Kidney (tissue), 14 donors: Measurements from ENCODE around the gene LYST. TPM values are rescaled to one million over a fixed set of nuclear protein-coding genes. Genes with fewer than 3 reads are reported as not detected.

ENCODE experiments used
- DNase-seq, 5 donors: peaks; one replicate each; pipeline ENCODE4 v3.0.0-alpha.2; 2013 to 2020
- FAIRE-seq: peaks from 2 replicates; lab custom pipeline; 2012; peaks lifted over from hg19 to GRCh38; lab: Jason Lieb, UNC
- H3K27ac ChIP-seq, 2 donors: one replicate each; pipeline ENCODE4 v1.7.0; 2013; ENCODE audit warnings: low read depth in 2 of 2, low read length in 2 of 2, inconsistent platforms in 1 of 2
- H3K27me3 ChIP-seq: one replicate; pipeline ENCODE4 v1.7.1; 2013; ENCODE audit warnings: low read length, inconsistent platforms; ENCODE audit not compliant: control insufficient read depth, insufficient read depth
- H3K36me3 ChIP-seq, 3 donors: one replicate each; pipeline versions ENCODE4 v1.7.0 to v1.7.1; 2013; ENCODE audit warnings: low read length in 3 of 3, control low read depth in 1 of 3, inconsistent platforms in 1 of 3; ENCODE audit not compliant: insufficient read depth in 3 of 3, control insufficient read depth in 2 of 3
- H3K4me1 ChIP-seq, 3 donors: one replicate each; pipeline versions ENCODE4 v1.7.0 to v1.7.1; 2013; ENCODE audit warnings: low read length in 3 of 3, inconsistent platforms in 1 of 3, low read depth in 1 of 3; ENCODE audit not compliant: control insufficient read depth in 2 of 3, insufficient read depth in 2 of 3
- H3K4me3 ChIP-seq, 3 donors: one replicate each; pipeline versions ENCODE4 v1.7.0 to v1.8.1; 2013; ENCODE audit warnings: low read length in 3 of 3, control low read depth in 1 of 3, inconsistent platforms in 1 of 3
- H3K9ac ChIP-seq, 3 donors: one replicate each; pipeline versions ENCODE4 v1.7.0 to v1.7.1; 2013; ENCODE audit warnings: low read length in 3 of 3, control low read depth in 1 of 3, inconsistent platforms in 1 of 3
- H3K9me3 ChIP-seq, 3 donors: one replicate each; pipeline versions ENCODE4 v1.7.0 to v1.7.1; 2013; ENCODE audit warnings: low read length in 3 of 3, control low read depth in 1 of 3, inconsistent platforms in 1 of 3; ENCODE audit not compliant: control insufficient read depth in 2 of 3, insufficient read depth in 1 of 3
- intact Hi-C: fragments of 100-400 bp; cut with DNase I; formaldehyde crosslinking; loops from one replicate; pipeline ENCODE4 v1.11.1; 2022
- polyA plus RNA-seq: library from polyadenylated mRNA; stranded (reverse); fragments of 350-450 nt; fragmentation: Illumina TruSeq; extraction: RNeasy Lipid Tissue Mini Kit (QIAGEN cat#74804); gene quantifications from one replicate; pipeline ENCODE4 v1.2.3, GENCODE V29; 2014; ENCODE audit warnings: low read depth, low replicate concordance; ENCODE audit not compliant: insufficient read depth
- total RNA-seq: library from RNA; stranded (reverse); fragmentation: NEBNext Ultra II Directional; extraction: Animal tissue kit (Norgen Biotek cat#: 25700); gene quantifications from one replicate; pipeline ENCODE4 v1.2.1, GENCODE V29; 2021
- TF ChIP-seq, protein P1 (sequence below): IDR thresholded peaks from 3 replicates; pipeline ENCODE4 v1.5.1; 2012; ENCODE audit warnings: mild to moderate bottlenecking, moderate library complexity, borderline replicate concordance; ENCODE audit not compliant: insufficient read depth; ENCODE audit errors: extremely low read depth
- donor health status: control.
- donor health status: control.
- donor health status: control.
- donor health status: control.
- donor health status: control.
- donor health status: DM: yes; HTN: yes; CAD: no.
- donor health status: Normal renal cell carcinoma (clear cell type).

Gene LYST
- total and polyA plus RNA-seq, 2 donors from 2014 or later = 4.6 to 30.3 TPM

DNA sequence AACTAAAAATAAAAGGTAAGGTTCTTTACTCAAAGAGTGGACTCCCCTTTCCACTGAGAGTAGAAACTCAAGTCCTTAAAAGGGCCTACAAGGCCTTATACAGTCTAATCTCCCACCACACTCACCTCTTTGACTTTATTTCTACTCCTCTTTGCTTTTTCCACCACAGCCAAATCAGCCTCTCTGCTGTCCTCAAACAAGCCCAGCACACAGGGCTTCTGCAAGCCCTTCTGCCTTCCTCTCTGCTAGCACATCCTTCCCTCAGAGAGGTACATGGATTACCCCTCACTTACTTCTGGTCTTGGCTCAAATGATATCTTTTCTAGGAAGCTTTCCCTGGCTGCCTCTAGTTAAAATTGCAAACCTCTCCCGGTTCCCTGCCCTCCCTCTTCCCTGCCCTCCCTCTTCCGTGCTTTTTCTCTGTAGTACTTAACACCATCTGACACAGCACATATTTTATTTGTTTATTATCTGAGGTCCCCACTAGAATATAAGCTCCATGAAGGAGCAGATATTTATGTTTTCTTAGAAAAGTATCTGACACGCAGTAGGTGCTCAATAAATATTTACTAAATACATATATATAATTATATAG is 1.7 kb downstream of the LYST start:
- Histone ChIP-seq H3K9ac (peak overlapping the region in 2 of 3 donors; percentile 20 to 88), H3K27me3 (no peaks in the 10 kb centered on the region), H3K4me3 (no peak overlapping the region), H3K36me3 (no peaks in the 10 kb centered on the region), H3K4me1 (peaks cover 0 to 6% (median 3%) of the 10 kb centered on the region in 3 donors), H3K27ac (no peak overlapping the region), H3K9me3 (no peaks in the 10 kb centered on the region)
- FAIRE-seq = no peak
- TF ChIP-seq, protein P1, sequence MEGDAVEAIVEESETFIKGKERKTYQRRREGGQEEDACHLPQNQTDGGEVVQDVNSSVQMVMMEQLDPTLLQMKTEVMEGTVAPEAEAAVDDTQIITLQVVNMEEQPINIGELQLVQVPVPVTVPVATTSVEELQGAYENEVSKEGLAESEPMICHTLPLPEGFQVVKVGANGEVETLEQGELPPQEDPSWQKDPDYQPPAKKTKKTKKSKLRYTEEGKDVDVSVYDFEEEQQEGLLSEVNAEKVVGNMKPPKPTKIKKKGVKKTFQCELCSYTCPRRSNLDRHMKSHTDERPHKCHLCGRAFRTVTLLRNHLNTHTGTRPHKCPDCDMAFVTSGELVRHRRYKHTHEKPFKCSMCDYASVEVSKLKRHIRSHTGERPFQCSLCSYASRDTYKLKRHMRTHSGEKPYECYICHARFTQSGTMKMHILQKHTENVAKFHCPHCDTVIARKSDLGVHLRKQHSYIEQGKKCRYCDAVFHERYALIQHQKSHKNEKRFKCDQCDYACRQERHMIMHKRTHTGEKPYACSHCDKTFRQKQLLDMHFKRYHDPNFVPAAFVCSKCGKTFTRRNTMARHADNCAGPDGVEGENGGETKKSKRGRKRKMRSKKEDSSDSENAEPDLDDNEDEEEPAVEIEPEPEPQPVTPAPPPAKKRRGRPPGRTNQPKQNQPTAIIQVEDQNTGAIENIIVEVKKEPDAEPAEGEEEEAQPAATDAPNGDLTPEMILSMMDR = no peak
- intact Hi-C loops = no loop called here
- DNase-seq = no peak

DNA sequence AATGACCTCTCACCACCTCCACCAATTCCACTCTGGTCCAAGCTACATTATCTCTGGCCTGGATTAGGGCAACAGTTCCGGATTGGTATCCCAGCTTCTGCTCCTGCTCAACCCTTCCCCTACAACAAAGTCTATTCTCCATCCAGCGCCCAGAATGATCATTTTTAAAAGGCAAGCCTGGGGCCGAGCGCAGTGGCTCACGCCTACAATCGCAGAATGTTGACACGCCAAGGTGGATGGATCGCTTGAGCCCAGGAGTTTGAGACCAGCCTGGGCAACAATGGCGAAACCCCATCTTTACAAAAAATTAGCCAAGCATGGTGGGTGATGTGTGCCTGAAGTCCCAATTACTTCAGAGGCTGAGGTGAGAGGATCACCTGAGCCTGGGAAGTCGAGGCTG is 2.2 kb downstream of the LYST start:
- DNase-seq = no peak
- no peaks in the 10 kb centered on the region for H3K27me3 ChIP-seq
- intact Hi-C loops = no loop called here
- no peak overlapping the region for H3K27ac ChIP-seq
- H3K4me3 ChIP-seq = no peak overlapping the region
- no peaks in the 10 kb centered on the region for H3K9me3 ChIP-seq
- no peaks in the 10 kb centered on the region for H3K36me3 ChIP-seq
- H3K4me1 ChIP-seq = peaks cover 0 to 6% (median 3%) of the 10 kb centered on the region in 3 donors
- TF ChIP-seq, protein P1 = no peak
- no peak overlapping the region for H3K9ac ChIP-seq
- no peak for FAIRE-seq

DNA sequence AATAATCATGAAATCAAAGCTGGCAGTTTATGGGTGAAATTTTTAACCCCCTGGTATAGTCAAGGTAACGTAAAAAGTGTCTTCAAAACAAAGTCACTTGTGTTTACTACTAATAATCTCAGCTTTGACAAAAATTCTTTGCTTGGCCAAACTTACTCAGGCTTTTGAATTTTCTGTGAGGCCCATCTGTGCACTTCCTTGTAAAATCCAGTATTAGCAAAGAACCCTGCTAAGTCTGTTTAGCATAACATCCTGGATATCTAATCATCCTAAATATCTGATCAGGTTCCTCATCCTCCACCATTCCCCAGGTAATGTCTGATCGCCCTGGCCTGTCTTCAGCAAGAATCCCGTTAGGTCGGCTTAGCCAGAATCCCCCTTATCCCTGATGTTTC is 3.0 kb downstream of the LYST start:
- Histone ChIP-seq H3K27me3 (no peaks in the 10 kb centered on the region), H3K9me3 (no peaks in the 10 kb centered on the region), H3K4me1 (peaks cover 0 to 6% (median 3%) of the 10 kb centered on the region in 3 donors), H3K36me3 (no peaks in the 10 kb centered on the region), H3K9ac (no peak overlapping the region), H3K27ac (no peak overlapping the region), H3K4me3 (no peak overlapping the region)
- intact Hi-C loops = no loop called here
- DNase-seq (no peak), FAIRE-seq (no peak)
- TF ChIP-seq, protein P1 = no peak

DNA sequence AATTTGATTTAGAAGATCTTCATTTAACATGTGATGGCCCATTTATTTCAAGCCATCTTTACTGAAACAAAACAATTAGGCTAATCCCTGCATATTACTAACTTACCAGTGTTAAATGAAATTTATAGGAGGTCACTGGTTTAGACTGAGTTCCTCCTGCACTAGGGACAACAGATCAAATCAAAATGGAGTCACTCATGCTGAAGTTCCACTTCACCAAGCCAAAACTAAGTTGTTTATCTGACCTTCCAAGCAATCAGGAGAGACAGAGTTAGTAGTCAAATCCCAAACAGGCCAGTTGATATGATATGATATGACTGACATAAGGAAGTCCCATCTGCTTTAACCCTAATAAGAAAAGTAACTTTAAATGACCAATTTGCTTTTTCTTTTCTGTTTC is 4.8 kb downstream of the LYST start:
- FAIRE-seq (no peak), DNase-seq (no peak)
- intact Hi-C loops = no loop called here
- TF ChIP-seq, protein P1 = no peak
- Histone ChIP-seq H3K36me3 (no peaks in the 10 kb centered on the region), H3K4me3 (no peak overlapping the region), H3K9me3 (no peaks in the 10 kb centered on the region), H3K27ac (no peak overlapping the region), H3K9ac (no peak overlapping the region), H3K27me3 (no peaks in the 10 kb centered on the region), H3K4me1 (peaks cover 0 to 6% (median 3%) of the 10 kb centered on the region in 3 donors)
